ENCODE measurements around the gene EPAS1. TPM values are rescaled to one million over a fixed set of nuclear protein-coding genes. Genes with fewer than 3 reads are reported as not detected.

EPAS1 gene
- total RNA-seq, 1 experiment from 2014 or later, result 55.9 TPM

GRCh38 chr2:46323730-46324129, 26.5 kb downstream of the EPAS1 start:
- DNase-seq (ENCODE audit: low read depth, low spot score), result no peak
- intact Hi-C loops (cut with micrococcal nuclease), result no loop called here
- Histone ChIP-seq H3K9me2 (ENCODE audit: insufficient read depth) (no peaks in the 10 kb centered on the region), H3K4me1 (ENCODE audit: control insufficient read depth in 1 of 2, insufficient read depth in 2 of 2, low read length in 2 of 2) (peaks cover 0 to 7% of the 10 kb centered on the region in 2 experiments; a peak in 1 of 4 replicates), H3K36me3 (ENCODE audit: control insufficient read depth in 1 of 2, insufficient read depth in 2 of 2, low read length in 2 of 2) (no peaks in the 10 kb centered on the region), H3K4me2 (ENCODE audit: low read length) (no peak overlapping the region), H3K9me3 (ENCODE audit: control insufficient read depth in 1 of 2, insufficient read depth in 1 of 2, low read depth in 1 of 2, low read length in 2 of 2) (no peaks in the 10 kb centered on the region), H3K79me2 (ENCODE audit: insufficient read depth, low read length) (peaks cover 5% of the 10 kb centered on the region; the same call in 1 of the 2 replicates), H3K27me3 (ENCODE audit: insufficient read depth, low read length) (no peaks in the 10 kb centered on the region), H3K27ac (ENCODE audit: low read depth, low read length) (no peak overlapping the region), H3K9ac (ENCODE audit: low read length) (no peak overlapping the region), H2AFZ (ENCODE audit: low read depth, low read length, poor library complexity, severe bottlenecking) (no peak overlapping the region), H4K20me1 (ENCODE audit: insufficient read depth) (no peaks in the 10 kb centered on the region), H3K4me3 (replicated peaks in 1 of 2; ENCODE audit: low read depth in 1 of 2, low read length in 2 of 2) (no peak overlapping the region)
- TF ChIP-seq JUND (IDR thresholded peaks at IDR 0.05), result no peak
- no peak for TF ChIP-seq ATF3 (IDR thresholded peaks at IDR 0.05)
- no peak for TF ChIP-seq SRF (IDR thresholded peaks at IDR 0.05; ENCODE audit: low read depth)
- no peak for TF ChIP-seq EZH2 (IDR thresholded peaks at IDR 0.05)
- TF ChIP-seq EGR1 (IDR thresholded peaks at IDR 0.05; ENCODE audit: low read depth), result no peak
- no peak for TF ChIP-seq ZNF274 (IDR thresholded peaks at IDR 0.05; ENCODE audit: low read depth, low read length)
- TF ChIP-seq CTCF (IDR thresholded peaks at IDR 0.05 in 2 of 3, conservative IDR thresholded peaks at IDR 0.05 in 1 of 3; ENCODE audit: borderline replicate concordance in 1 of 3, insufficient read depth in 1 of 3, low read depth in 2 of 3, low read length in 2 of 3), result no peak
- no peak for TF ChIP-seq POLR2AphosphoS5 (IDR thresholded peaks at IDR 0.05; ENCODE audit: low read depth, low read length)
- no peak for TF ChIP-seq CEBPB (IDR thresholded peaks at IDR 0.05; ENCODE audit: low read depth)
- ChIA-PET RAD21 (ENCODE audit: low non-redundant PET in 1 of 2, low total read pairs in 2 of 2, uncharacterized antibody in 2 of 2, unreplicated experiment in 2 of 2) (no interaction called here), CTCF (no interaction called here), POLR2A (no interaction called here)
- no peak for ATAC-seq
- no TSS peak for BruUV-seq (replicated peaks)

Data from HCT116 (cell line).